Spleen (tissue), 11 donors: ENCODE results near the gene DNAJC3. TPM values are rescaled to one million over a fixed set of nuclear protein-coding genes. Genes with fewer than 3 reads are reported as not detected.
"Not testable (repeated sequence)": the region's sequence is repeated elsewhere in the genome, so short reads cannot be mapped to it uniquely, and the experiment has no call there.

Source experiments
- DNase-seq: peaks from one replicate; pipeline ENCODE4 v3.0.0-alpha.2; 2020
- H3K27ac ChIP-seq, 8 donors: fragments of 200-600 bp; sonication (generic) in 7 of 8; 1 replicate in 4 of 8; 2 replicates in 4 of 8; pipeline versions ENCODE4 v1.5.0 to v1.8.0; 2016 to 2021; ENCODE audit warnings: inconsistent platforms in 4 of 8, mild to moderate bottlenecking in 4 of 8, moderate library complexity in 1 of 8
- H3K27me3 ChIP-seq, 7 donors: fragments of 200-600 bp; sonication (generic) in 6 of 7; replicated peaks in 1 of 7; 1 replicate in 4 of 7; 2 replicates in 3 of 7; pipeline versions ENCODE4 v1.5.0 to v1.8.0; 2016 to 2021; ENCODE audit warnings: inconsistent platforms in 3 of 7, mild to moderate bottlenecking in 1 of 7
- H3K36me3 ChIP-seq, 6 donors: fragments of 200-600 bp; sonication (generic) in 5 of 6; 1 replicate in 4 of 6; 2 replicates in 2 of 6; pipeline versions ENCODE4 v1.5.0 to v1.8.0; 2016 to 2021; ENCODE audit warnings: inconsistent platforms in 2 of 6
- H3K4me1 ChIP-seq, 6 donors: fragments of 200-600 bp; sonication (generic) in 5 of 6; 1 replicate in 3 of 6; 2 replicates in 3 of 6; pipeline versions ENCODE4 v1.5.0 to v1.8.0; 2016 to 2021; ENCODE audit warnings: inconsistent platforms in 3 of 6
- H3K4me3 ChIP-seq, 8 donors: fragments of 200-600 bp; sonication (generic) in 7 of 8; 1 replicate in 4 of 8; 2 replicates in 4 of 8; pipeline versions ENCODE4 v1.5.0 to v1.8.0; 2016 to 2021; ENCODE audit warnings: inconsistent platforms in 4 of 8, mild to moderate bottlenecking in 4 of 8, moderate library complexity in 2 of 8
- H3K9me3 ChIP-seq, 8 donors: fragments of 200-600 bp; sonication (generic) in 7 of 8; 1 replicate in 4 of 8; 2 replicates in 4 of 8; pipeline versions ENCODE4 v1.5.0 to v1.8.0; 2016 to 2021; ENCODE audit warnings: inconsistent platforms in 4 of 8
- CTCF ChIP-seq, 11 experiments: fragments of 200-600 bp in 7 of 11; fragments of 450-650 bp in 4 of 11; sonication (generic) in 4 of 11; IDR thresholded peaks in 8 of 11; conservative IDR thresholded peaks in 3 of 11; 1 replicate in 7 of 11; 2 replicates in 4 of 11; pipeline versions ENCODE4 v1.4.0 to v1.8.0; 2016 to 2021; ENCODE audit warnings: antibody characterized with exemption in 11 of 11, inconsistent platforms in 4 of 11, mild to moderate bottlenecking in 1 of 11
- POLR2A ChIP-seq, 3 donors: fragments of 450-650 bp; IDR thresholded peaks; one replicate each; pipeline ENCODE4 v1.5.1; 2017; ENCODE audit warnings: antibody characterized with exemption in 3 of 3, mild to moderate bottlenecking in 1 of 3
- POLR2AphosphoS5 ChIP-seq, 3 donors: sonication (generic); formaldehyde crosslinking; IDR thresholded peaks; one replicate each; pipeline ENCODE4 v1.5.1; 2017; ENCODE audit warnings: antibody characterized with exemption in 3 of 3
- WGBS, 5 donors: extraction: QIAGEN DNeasy Blood & Tissue Kit in 3 of 5; methylation state at CpG; one replicate each; pipeline versions ENCODE4 v1.1.5 to v1.1.7; 2013 to 2018; 5-methylcytosine and 5-hydroxymethylcytosine counted together
- intact Hi-C: fragments of 100-400 bp; cut with DNase I; formaldehyde crosslinking; loops from one replicate; pipeline ENCODE4 v1.15.0; 2023; ENCODE audit warnings: low total_unique reads
- polyA plus RNA-seq, 3 donors: library from polyadenylated mRNA; stranded (reverse); fragments of 200-250 nt; gene quantifications; one replicate each; pipeline ENCODE4 v1.2.1, GENCODE V29; 2013
- total RNA-seq, 7 donors: library from RNA; depleted of rRNA in 3 of 7; stranded (reverse); fragments of >200 nt in 3 of 7; fragmentation: NEBNext Ultra II Directional in 4 of 7; extraction: Animal tissue kit (Norgen Biotek cat#: 25700) in 4 of 7; gene quantifications; one replicate each; pipeline versions ENCODE4 v1.1.0 to v1.2.1, GENCODE V29; 2016 to 2021
- donor health status: healthy with polysubstance abuse.
- donor health status: DM: no; HTN: no; CAD: no; lungs with moderate emphysema.
- donor health status: DM: no; HTN: no; CAD: no.
- donor health status: Bipolar disorder and iron deficiency.
- donor health status: healthy.
- donor health status: DM: no; HTN: no; CAD: no.
- donor health status: DM: yes; HTN: yes; CAD: no.

DNAJC3 gene
- total and polyA plus RNA-seq, 10 donors: 5.0 to 56.8 (median 45.0) TPM

GRCh38 chr13:95724252-95724651 is 47.3 kb downstream of the DNAJC3 start:
- Histone ChIP-seq H3K36me3 (peaks cover 0 to 53% (median 9%) of the 10 kb centered on the region in 6 donors), H3K27ac (no peak overlapping the region), H3K4me3 (no peak overlapping the region), H3K9me3 (peaks cover 0 to under 1% (median 0%) of the 10 kb centered on the region in 8 donors), H3K27me3 (no peaks in the 10 kb centered on the region), H3K4me1 (peaks cover 0 to 12% (median 0%) of the 10 kb centered on the region in 6 donors)
- WGBS, 5 donors: 93 to 98% (median 96%) methylated on average over 3 of the region's 3 CpGs
- no peak for DNase-seq
- TF ChIP-seq POLR2AphosphoS5 (IDR thresholded peaks at IDR 0.05): no peak
- intact Hi-C loops: no loop called here

GRCh38 chr13:95726876-95727275 is 49.9 kb downstream of the DNAJC3 start:
- H3K9me3 ChIP-seq: peaks cover 0 to 23% (median 14%) of the 10 kb centered on the region in 8 donors
- DNase-seq: no peak
- 89 to 96% (median 93%) methylated on average over 3 of the region's 3 CpGs for WGBS, 5 donors
- H3K4me3 ChIP-seq: no peak overlapping the region
- H3K27me3 ChIP-seq: no peaks in the 10 kb centered on the region
- intact Hi-C loops: no loop called here
- no peak overlapping the region for H3K27ac ChIP-seq
- TF ChIP-seq POLR2A (IDR thresholded peaks at IDR 0.05) (no peak), POLR2AphosphoS5 (IDR thresholded peaks at IDR 0.05) (no peak), CTCF (IDR thresholded peaks at IDR 0.05 in 8 of 11, conservative IDR thresholded peaks at IDR 0.05 in 3 of 11) (no peak)
- H3K36me3 ChIP-seq: peaks cover 0 to 72% (median 9%) of the 10 kb centered on the region in 6 donors
- peaks cover 0 to 12% (median 0%) of the 10 kb centered on the region in 6 donors for H3K4me1 ChIP-seq

- Histone ChIP-seq H3K27me3 (no peaks in the 10 kb centered on the region), H3K36me3 (peaks cover 0 to 66% (median 9%) of the 10 kb centered on the region in 6 donors), H3K27ac (no peak overlapping the region), H3K9me3 (peaks cover 2 to 44% (median 35%) of the 10 kb centered on the region in 8 donors), H3K4me1 (no peaks in the 10 kb centered on the region), H3K4me3 (no peak overlapping the region)
- no peak for DNase-seq
- WGBS, 5 donors: 46 to 100% (median 80%) methylated on average over 1 to 2 of the region's 2 CpGs
- TF ChIP-seq CTCF (IDR thresholded peaks at IDR 0.05 in 8 of 11, conservative IDR thresholded peaks at IDR 0.05 in 3 of 11) (no peak), POLR2A (IDR thresholded peaks at IDR 0.05) (no peak), POLR2AphosphoS5 (IDR thresholded peaks at IDR 0.05) (no peak)
- intact Hi-C loops: no loop called here
These were observed 52.0 kb downstream of the DNAJC3 start for GRCh38 chr13:95728957-95729356.

- 98 to 100% (median 99%) methylated on average over 2 of the region's 2 CpGs for WGBS, 5 donors
- Histone ChIP-seq H3K27me3 (no peaks in the 10 kb centered on the region), H3K36me3 (peaks cover 0 to 35% (median 0%) of the 10 kb centered on the region in 6 donors), H3K4me1 (no peaks in the 10 kb centered on the region), H3K9me3 (peaks cover 8 to 59% (median 45%) of the 10 kb centered on the region in 8 donors), H3K27ac (no peak overlapping the region), H3K4me3 (no peak overlapping the region)
- no peak for DNase-seq
- intact Hi-C loops: no loop called here
- no peak for TF ChIP-seq POLR2AphosphoS5 (IDR thresholded peaks at IDR 0.05)
- no peak for TF ChIP-seq POLR2A (IDR thresholded peaks at IDR 0.05)
- TF ChIP-seq CTCF (IDR thresholded peaks at IDR 0.05 in 8 of 11, conservative IDR thresholded peaks at IDR 0.05 in 3 of 11): no peak
These were observed 57.2 kb downstream of the DNAJC3 start for GRCh38 chr13:95734124-95734523.

GRCh38 chr13:95740071-95740978 is 63.4 kb downstream of the DNAJC3 start:
- 86 to 99% (median 95%) methylated on average over 7 to 10 of the region's 37 CpGs for WGBS, 5 donors
- DNase-seq, H3K27ac ChIP-seq, H3K36me3 ChIP-seq, intact Hi-C loops, H3K4me3 ChIP-seq, H3K27me3 ChIP-seq, H3K9me3 ChIP-seq: not testable (repeated sequence)
- peaks cover 0 to 19% (median 4%) of the 10 kb centered on the region in 6 donors for H3K4me1 ChIP-seq
